PFSK-1 (cell line): ENCODE data around the gene APBB2.

Experiments used
- FOXP2 ChIP-seq: optimal IDR thresholded peaks from 2 replicates; pipeline ENCODE3; 2011; ENCODE audit warnings: borderline replicate concordance, control low read depth, inconsistent platforms; ENCODE audit not compliant: insufficient read depth; ENCODE audit errors: extremely low read length, extremely low read depth
- POLR2AphosphoS5 ChIP-seq: IDR thresholded peaks from 2 replicates; pipeline ENCODE4 v1.6.1; 2012; ENCODE audit warnings: low read depth, mild to moderate bottlenecking, control low read depth, low read length, moderate library complexity
- SIN3A ChIP-seq: IDR thresholded peaks from 2 replicates; pipeline ENCODE4 v1.6.1; 2012; ENCODE audit warnings: mild to moderate bottlenecking, low read length, moderate library complexity, borderline replicate concordance; ENCODE audit not compliant: insufficient read depth
- TAF1 ChIP-seq: IDR thresholded peaks from 2 replicates; pipeline ENCODE4 v1.6.1; 2012; ENCODE audit warnings: low read length, control low read depth, borderline replicate concordance; ENCODE audit not compliant: insufficient read depth
- TF ChIP-seq, protein P1 (sequence below), 2 experiments: IDR thresholded peaks; 2 replicates each; pipeline versions ENCODE4 v1.6.1 to v1.8.0; 2011 to 2012; ENCODE audit warnings: low read depth in 2 of 2, low read length in 2 of 2, control low read depth in 1 of 2, inconsistent platforms in 1 of 2, mild to moderate bottlenecking in 1 of 2, moderate library complexity in 1 of 2; ENCODE audit not compliant: insufficient read depth in 1 of 2

Gene APBB2

DNA sequence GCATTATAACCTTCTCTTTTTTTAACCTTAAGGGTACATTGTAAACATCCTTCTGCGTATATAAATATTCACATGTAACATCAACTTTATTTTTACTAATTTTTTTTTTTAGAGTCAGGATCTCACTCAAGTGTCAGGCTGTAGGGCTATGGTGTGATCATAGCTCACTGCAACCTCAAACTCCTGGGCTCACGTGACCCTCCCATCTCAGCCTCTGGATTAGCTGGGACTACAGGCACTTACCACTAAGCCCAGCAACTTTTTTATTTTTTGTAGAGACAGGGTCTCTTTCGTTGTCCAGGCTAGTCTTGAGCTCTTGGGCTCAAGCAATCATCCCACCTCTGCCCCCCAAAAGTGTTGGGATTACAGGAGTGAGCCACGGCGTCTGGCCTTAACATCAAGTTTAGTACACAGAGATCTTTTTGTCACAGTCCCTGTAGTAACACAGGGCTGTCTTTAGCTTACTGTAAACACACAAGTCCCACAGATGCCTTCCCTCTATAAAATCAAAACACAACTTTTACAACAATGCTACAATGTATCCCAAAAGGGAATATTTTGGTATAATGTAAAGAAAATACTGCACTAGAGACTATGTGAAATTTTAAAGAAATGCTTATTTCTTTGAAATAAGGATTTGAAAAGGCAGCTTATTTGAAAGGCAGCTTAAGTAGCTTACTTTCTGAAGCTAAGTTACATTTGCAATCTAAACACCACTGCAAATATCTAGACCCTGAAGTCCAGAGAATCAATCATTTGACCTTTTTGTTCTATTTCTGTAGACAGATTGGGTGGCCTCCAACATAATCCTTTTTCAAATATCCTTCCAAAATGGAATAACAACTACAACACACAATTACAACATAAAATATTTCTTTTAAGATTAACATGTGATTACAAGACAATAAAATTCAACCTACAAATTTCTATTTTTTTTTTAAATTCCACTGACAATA lies 116.0 kb downstream of the APBB2 start:
- no peak for TF ChIP-seq POLR2AphosphoS5
- TF ChIP-seq FOXP2: no peak
- TF ChIP-seq TAF1: no peak
- TF ChIP-seq, protein P1, sequence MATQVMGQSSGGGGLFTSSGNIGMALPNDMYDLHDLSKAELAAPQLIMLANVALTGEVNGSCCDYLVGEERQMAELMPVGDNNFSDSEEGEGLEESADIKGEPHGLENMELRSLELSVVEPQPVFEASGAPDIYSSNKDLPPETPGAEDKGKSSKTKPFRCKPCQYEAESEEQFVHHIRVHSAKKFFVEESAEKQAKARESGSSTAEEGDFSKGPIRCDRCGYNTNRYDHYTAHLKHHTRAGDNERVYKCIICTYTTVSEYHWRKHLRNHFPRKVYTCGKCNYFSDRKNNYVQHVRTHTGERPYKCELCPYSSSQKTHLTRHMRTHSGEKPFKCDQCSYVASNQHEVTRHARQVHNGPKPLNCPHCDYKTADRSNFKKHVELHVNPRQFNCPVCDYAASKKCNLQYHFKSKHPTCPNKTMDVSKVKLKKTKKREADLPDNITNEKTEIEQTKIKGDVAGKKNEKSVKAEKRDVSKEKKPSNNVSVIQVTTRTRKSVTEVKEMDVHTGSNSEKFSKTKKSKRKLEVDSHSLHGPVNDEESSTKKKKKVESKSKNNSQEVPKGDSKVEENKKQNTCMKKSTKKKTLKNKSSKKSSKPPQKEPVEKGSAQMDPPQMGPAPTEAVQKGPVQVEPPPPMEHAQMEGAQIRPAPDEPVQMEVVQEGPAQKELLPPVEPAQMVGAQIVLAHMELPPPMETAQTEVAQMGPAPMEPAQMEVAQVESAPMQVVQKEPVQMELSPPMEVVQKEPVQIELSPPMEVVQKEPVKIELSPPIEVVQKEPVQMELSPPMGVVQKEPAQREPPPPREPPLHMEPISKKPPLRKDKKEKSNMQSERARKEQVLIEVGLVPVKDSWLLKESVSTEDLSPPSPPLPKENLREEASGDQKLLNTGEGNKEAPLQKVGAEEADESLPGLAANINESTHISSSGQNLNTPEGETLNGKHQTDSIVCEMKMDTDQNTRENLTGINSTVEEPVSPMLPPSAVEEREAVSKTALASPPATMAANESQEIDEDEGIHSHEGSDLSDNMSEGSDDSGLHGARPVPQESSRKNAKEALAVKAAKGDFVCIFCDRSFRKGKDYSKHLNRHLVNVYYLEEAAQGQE (IDR thresholded peaks at IDR 0.05; ENCODE audit: insufficient read depth in 1 of 2, low read depth in 2 of 2, low read length in 2 of 2): no peak
- TF ChIP-seq SIN3A: no peak

DNA sequence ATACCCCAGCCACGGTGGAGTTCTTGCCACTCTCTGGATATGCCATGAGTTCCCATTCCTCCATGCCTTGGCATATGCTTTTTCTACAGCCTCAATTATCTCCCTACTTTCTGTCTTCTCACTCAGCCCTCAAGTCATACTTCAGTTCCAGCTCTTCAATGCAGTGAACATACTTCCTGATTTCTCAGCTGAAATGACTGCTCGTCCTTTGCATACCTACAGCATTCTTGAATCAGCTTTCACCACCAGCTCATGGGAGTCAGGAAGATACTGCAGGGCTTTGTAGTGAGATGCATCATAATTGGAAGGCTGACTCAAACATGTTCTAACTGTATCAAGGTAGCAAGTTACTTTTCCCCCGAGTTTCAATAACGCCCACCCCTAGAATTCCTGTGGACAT lies 118.4 kb downstream of the APBB2 start:
- TF ChIP-seq TAF1: no peak
- TF ChIP-seq, protein P1 (IDR thresholded peaks at IDR 0.05; ENCODE audit: insufficient read depth in 1 of 2, low read depth in 2 of 2, low read length in 2 of 2): no peak
- TF ChIP-seq SIN3A: no peak
- TF ChIP-seq POLR2AphosphoS5: no peak
- TF ChIP-seq FOXP2: no peak

DNA sequence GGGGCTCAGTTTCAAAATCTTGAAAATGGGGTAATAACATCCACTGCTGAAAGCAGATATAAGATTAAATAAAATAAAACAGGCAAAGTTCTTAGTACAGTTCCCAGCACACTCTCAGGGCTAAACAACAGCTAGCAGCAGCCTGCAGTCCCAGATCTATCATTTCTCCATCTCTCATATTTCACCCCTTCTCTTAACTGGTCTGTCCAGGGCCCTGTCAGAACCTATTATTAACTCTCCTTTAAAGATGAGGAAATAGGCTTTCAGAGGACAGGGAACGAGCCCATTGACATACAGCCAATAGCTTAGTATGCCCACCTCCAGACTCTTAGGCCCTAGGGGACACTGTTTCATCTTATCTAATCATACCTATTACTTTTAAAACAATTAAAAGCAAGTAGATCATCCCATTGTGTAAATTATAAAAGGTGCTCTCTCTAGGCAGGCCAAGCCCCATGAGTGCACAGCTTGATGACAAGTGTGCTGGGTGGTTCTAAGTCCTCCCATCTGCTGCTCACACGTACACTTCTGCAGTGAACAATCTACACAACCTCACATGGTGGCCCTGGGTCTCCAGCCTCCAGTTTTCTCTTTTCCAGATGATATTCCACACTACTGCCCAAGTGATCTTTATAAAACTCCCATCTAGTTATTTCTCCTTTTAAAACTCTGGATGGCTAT lies 119.0 kb downstream of the APBB2 start:
- no peak for TF ChIP-seq POLR2AphosphoS5
- no peak for TF ChIP-seq FOXP2
- TF ChIP-seq SIN3A: no peak
- TF ChIP-seq, protein P1 (IDR thresholded peaks at IDR 0.05; ENCODE audit: insufficient read depth in 1 of 2, low read depth in 2 of 2, low read length in 2 of 2): no peak
- TF ChIP-seq TAF1: no peak

DNA sequence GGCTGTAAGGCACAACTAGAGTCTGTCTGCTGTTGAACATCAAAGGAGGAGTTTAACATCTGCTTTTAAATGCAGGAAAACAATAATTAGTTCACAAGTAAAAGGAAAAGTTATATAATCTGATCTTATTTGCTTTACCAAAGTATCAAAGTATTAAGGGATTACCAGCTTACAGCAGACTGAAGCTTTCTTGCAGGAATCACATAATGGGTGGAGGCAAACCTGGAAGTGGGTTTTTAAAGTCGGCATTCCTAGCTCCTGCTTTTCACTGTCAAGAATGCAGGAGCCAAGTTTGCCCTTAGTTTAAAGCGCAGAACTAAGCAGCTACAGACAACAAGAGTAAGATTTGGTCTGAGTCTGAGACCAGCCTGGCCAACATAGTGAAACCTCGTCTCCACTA lies 122.2 kb downstream of the APBB2 start:
- no peak for TF ChIP-seq POLR2AphosphoS5
- no peak for TF ChIP-seq TAF1
- no peak for TF ChIP-seq SIN3A
- TF ChIP-seq FOXP2: no peak
- TF ChIP-seq, protein P1 (IDR thresholded peaks at IDR 0.05; ENCODE audit: insufficient read depth in 1 of 2, low read depth in 2 of 2, low read length in 2 of 2): no peak
